Panc1 (cell line): ENCODE results near the gene CYP3A4. TPM values are rescaled to one million over a fixed set of nuclear protein-coding genes. Genes with fewer than 3 reads are reported as not detected.

ENCODE experiments used
- ATAC-seq: fragments of 200-7000 bp; cut with Tn5 transposase; 2 replicates; pipeline ENCODE4 v1.9.1; 2020; ENCODE audit warnings: mild to moderate bottlenecking, moderate library complexity
- BruUV-seq: library from RNA; stranded (reverse); fragments of 400-500 nt; replicated peaks from 2 replicates; lab custom pipeline; 2021; lab: Mats Ljungman, UMichigan
- CTCF ChIA-PET: fragments of 300-600 bp; sonication (Branson Sonifier 250); formaldehyde crosslinking; loops from one replicate; lab custom pipeline; 2022; ENCODE audit warnings: antibody characterized with exemption; lab: Charles Lee
- POLR2A ChIA-PET: fragments of 300-600 bp; sonication (Branson Sonifier 250); formaldehyde crosslinking; loops from one replicate; lab custom pipeline; 2022; ENCODE audit warnings: antibody characterized with exemption; lab: Charles Lee
- DNase-seq: peaks from one replicate; pipeline ENCODE4 v3.0.0-alpha.2; 2010; ENCODE audit warnings: low read depth, low spot score
- H3K27ac ChIP-seq: 2 replicates; pipeline ENCODE4 v1.5.1; 2011; ENCODE audit warnings: mild to moderate bottlenecking, low read length, inconsistent platforms
- H3K27me3 ChIP-seq: fragments of 200-500 bp; sonication (Bioruptor generic); 2 replicates; pipeline ENCODE4 v1.6.0; 2014; ENCODE audit warnings: low read length, inconsistent platforms; ENCODE audit not compliant: control insufficient read depth, insufficient read depth
- H3K36me3 ChIP-seq: fragments of 200-500 bp; sonication (Bioruptor generic); 2 replicates; pipeline ENCODE4 v1.5.1; 2014; ENCODE audit warnings: inconsistent platforms, mild to moderate bottlenecking, low read length, moderate library complexity; ENCODE audit not compliant: control insufficient read depth, insufficient read depth
- H3K4me1 ChIP-seq: 2 replicates; pipeline ENCODE4 v1.5.1; 2011; ENCODE audit warnings: inconsistent platforms, mild to moderate bottlenecking, low read length, moderate library complexity; ENCODE audit not compliant: control insufficient read depth, insufficient read depth
- H3K4me3 ChIP-seq, 2 experiments: 2 replicates each; pipeline ENCODE4 v1.5.1; 2011 to 2012; ENCODE audit warnings: low read depth in 2 of 2, low read length in 2 of 2, mild to moderate bottlenecking in 2 of 2, inconsistent platforms in 1 of 2, moderate library complexity in 1 of 2
- H3K9me3 ChIP-seq: fragments of 200-500 bp; sonication (Bioruptor generic); 2 replicates; pipeline ENCODE4 v1.5.1; 2014; ENCODE audit warnings: low read depth, mild to moderate bottlenecking, inconsistent platforms, low read length, moderate library complexity; ENCODE audit not compliant: control insufficient read depth, insufficient read depth
- CTCF ChIP-seq: fragments of 450-650 bp; IDR thresholded peaks from 2 replicates; pipeline ENCODE4 v1.5.1; 2017; ENCODE audit warnings: mild to moderate bottlenecking
- POLR2AphosphoS5 ChIP-seq: IDR thresholded peaks from 2 replicates; pipeline ENCODE4 v1.6.1; 2012; ENCODE audit warnings: mild to moderate bottlenecking, low read depth, low read length, moderate library complexity
- SIN3A ChIP-seq: IDR thresholded peaks from 2 replicates; pipeline ENCODE4 v1.6.1; 2012; ENCODE audit warnings: low read depth, mild to moderate bottlenecking, low read length, moderate library complexity, borderline replicate concordance; ENCODE audit not compliant: insufficient read depth
- TCF7L2 ChIP-seq: IDR thresholded peaks from 2 replicates; pipeline ENCODE4 v1.6.1; 2011; ENCODE audit warnings: mild to moderate bottlenecking, low read depth, low read length, inconsistent platforms
- in situ Hi-C: cut with HindIII; loops from 2 replicates; pipeline ENCODE4 v1.10.0; 2016; ENCODE audit warnings: low sequenced_read_pairs, low pct_unique_long_range_greater_than_20kb
- intact Hi-C: fragments of 100-400 bp; cut with micrococcal nuclease; formaldehyde crosslinking; loops from one replicate; pipeline ENCODE4 v1.10.0; 2022; ENCODE audit not compliant: unreplicated experiment
- total RNA-seq: library from RNA; stranded (reverse); gene quantifications from one replicate; pipeline ENCODE4 v1.2.1, GENCODE V29; 2021; ENCODE audit not compliant: unreplicated experiment
- TF ChIP-seq, protein P1 (sequence below), 2 experiments: IDR thresholded peaks; 2 replicates each; pipeline ENCODE4 v1.6.1; 2011 to 2012; ENCODE audit warnings: low read depth in 2 of 2, control low read depth in 1 of 2, low read length in 1 of 2, mild to moderate bottlenecking in 1 of 2, moderate library complexity in 1 of 2; ENCODE audit not compliant: insufficient read depth in 1 of 2

The CYP3A4 gene
- total RNA-seq, 1 experiment from 2014 or later, result 0.15 TPM

DNA sequence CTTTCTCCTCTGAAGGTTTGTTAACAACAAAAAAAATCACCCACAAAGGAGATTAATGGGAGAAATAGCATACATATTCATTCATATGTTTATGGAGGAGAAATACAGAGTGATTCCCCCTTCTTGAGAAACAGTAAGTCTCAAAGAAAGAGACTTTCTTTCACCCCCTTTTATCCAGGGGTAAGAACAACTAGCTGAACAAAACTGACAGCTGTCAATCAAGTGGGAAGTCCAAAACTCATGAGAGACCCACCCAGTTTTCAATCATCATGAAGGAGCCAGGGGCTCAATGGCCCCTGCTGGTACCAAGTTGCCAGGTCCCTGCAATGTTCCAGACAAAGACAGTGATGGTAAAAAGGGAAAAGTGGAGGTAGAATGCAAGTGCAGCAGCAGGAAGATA lies 41.9 kb upstream of the CYP3A4 start:
- in situ Hi-C loops, result no loop called here
- no peaks in the 10 kb centered on the region for H3K9me3 ChIP-seq
- DNase-seq (no peak), ATAC-seq (no peak)
- no peaks in the 10 kb centered on the region for H3K36me3 ChIP-seq
- POLR2A ChIA-PET, result no interaction called here
- no peaks in the 10 kb centered on the region for H3K4me1 ChIP-seq
- intact Hi-C loops, result no loop called here
- no peak overlapping the region for H3K27ac ChIP-seq
- H3K4me3 ChIP-seq, result no peak overlapping the region
- no peak for TF ChIP-seq CTCF
- CTCF ChIA-PET, result no interaction called here
- peaks cover 18% of the 10 kb centered on the region for H3K27me3 ChIP-seq
- no TSS peak for BruUV-seq

- Histone ChIP-seq H3K27me3 (peaks cover 17% of the 10 kb centered on the region), H3K9me3 (no peaks in the 10 kb centered on the region), H3K4me3 (no peak overlapping the region), H3K4me1 (no peaks in the 10 kb centered on the region), H3K27ac (no peak overlapping the region), H3K36me3 (no peaks in the 10 kb centered on the region)
- intact Hi-C loops, result no loop called here
- DNase-seq (no peak), ATAC-seq (no peak)
- POLR2A ChIA-PET, result no interaction called here
- CTCF ChIA-PET, result no interaction called here
- TF ChIP-seq CTCF, result no peak
- BruUV-seq, result no TSS peak
- in situ Hi-C loops, result no loop called here
Measured at GRCh38 chr7:99825452-99825851, 41.5 kb upstream of the CYP3A4 start.

DNA sequence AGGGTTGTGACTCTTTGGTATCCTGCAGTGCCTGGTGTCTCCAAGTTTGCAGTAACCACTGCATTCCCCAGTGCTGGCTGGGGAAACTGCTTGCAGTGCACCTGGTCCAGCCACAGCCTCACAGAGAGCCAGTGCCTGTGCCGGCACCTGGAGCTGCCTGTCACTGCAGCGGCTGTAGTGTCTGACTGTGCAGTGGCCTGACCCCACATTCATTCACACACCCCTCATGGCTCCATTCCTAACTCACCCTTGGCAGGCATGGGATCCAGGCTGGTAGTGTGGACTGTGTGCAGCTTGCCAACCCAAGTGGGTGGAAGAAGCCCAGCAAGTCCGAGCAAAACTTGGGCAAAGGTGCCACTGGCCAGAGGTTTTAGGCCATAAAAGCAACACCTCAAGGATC lies 40.1 kb upstream of the CYP3A4 start:
- BruUV-seq, result no TSS peak
- no peak overlapping the region for H3K27ac ChIP-seq
- H3K4me3 ChIP-seq, result no peak overlapping the region
- in situ Hi-C loops (no loop called here), intact Hi-C loops (no loop called here)
- H3K36me3 ChIP-seq, result no peaks in the 10 kb centered on the region
- no peak for ATAC-seq
- CTCF ChIA-PET, result no interaction called here
- H3K4me1 ChIP-seq, result no peaks in the 10 kb centered on the region
- POLR2A ChIA-PET, result no interaction called here
- H3K27me3 ChIP-seq, result peaks cover 16% of the 10 kb centered on the region
- TF ChIP-seq POLR2AphosphoS5 (no peak), CTCF (no peak), SIN3A (no peak), TCF7L2 (no peak)
- TF ChIP-seq, protein P1, sequence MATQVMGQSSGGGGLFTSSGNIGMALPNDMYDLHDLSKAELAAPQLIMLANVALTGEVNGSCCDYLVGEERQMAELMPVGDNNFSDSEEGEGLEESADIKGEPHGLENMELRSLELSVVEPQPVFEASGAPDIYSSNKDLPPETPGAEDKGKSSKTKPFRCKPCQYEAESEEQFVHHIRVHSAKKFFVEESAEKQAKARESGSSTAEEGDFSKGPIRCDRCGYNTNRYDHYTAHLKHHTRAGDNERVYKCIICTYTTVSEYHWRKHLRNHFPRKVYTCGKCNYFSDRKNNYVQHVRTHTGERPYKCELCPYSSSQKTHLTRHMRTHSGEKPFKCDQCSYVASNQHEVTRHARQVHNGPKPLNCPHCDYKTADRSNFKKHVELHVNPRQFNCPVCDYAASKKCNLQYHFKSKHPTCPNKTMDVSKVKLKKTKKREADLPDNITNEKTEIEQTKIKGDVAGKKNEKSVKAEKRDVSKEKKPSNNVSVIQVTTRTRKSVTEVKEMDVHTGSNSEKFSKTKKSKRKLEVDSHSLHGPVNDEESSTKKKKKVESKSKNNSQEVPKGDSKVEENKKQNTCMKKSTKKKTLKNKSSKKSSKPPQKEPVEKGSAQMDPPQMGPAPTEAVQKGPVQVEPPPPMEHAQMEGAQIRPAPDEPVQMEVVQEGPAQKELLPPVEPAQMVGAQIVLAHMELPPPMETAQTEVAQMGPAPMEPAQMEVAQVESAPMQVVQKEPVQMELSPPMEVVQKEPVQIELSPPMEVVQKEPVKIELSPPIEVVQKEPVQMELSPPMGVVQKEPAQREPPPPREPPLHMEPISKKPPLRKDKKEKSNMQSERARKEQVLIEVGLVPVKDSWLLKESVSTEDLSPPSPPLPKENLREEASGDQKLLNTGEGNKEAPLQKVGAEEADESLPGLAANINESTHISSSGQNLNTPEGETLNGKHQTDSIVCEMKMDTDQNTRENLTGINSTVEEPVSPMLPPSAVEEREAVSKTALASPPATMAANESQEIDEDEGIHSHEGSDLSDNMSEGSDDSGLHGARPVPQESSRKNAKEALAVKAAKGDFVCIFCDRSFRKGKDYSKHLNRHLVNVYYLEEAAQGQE (IDR thresholded peaks at IDR 0.05; ENCODE audit: insufficient read depth in 1 of 2, low read depth in 2 of 2, low read length in 1 of 2), result no peak
- no peaks in the 10 kb centered on the region for H3K9me3 ChIP-seq
- no peak for DNase-seq
